CD4-positive, alpha-beta T cell treated with Interleukin-17A for 1 hour (primary cell): Measurements from ENCODE around the gene WDCP.

Experiments
- DNase-seq: peaks from one replicate; pipeline ENCODE4 v3.0.0-alpha.2; 2020

WDCP gene

GRCh38 chr2:23988371-23988770, 58.8 kb downstream of the WDCP start:
- DNase-seq = peak; percentile 54
